HepG2 (cell line): ENCODE results near the gene ATP5MC2. TPM values are rescaled to one million over a fixed set of nuclear protein-coding genes. Genes with fewer than 3 reads are reported as not detected.

ENCODE experiments used
- ATAC-seq: fragments of 200-7000 bp; cut with Tn5 transposase; 3 replicates; pipeline ENCODE4 v1.9.1; 2020; ENCODE audit warnings: mild to moderate bottlenecking, moderate library complexity
- BruUV-seq: library from RNA; stranded (reverse); fragments of 400-500 nt; replicated peaks from 2 replicates; lab custom pipeline; 2021; lab: Mats Ljungman, UMichigan
- CTCF ChIA-PET: fragments of 300-600 bp; formaldehyde crosslinking; extraction: SDS; loops from one replicate; lab custom pipeline; 2021; ENCODE audit warnings: low total read pairs, inconsistent platforms, low intra/inter-chr PET ratio; lab: Yijun Ruan, JAX
- POLR2A ChIA-PET: fragments of 350-600 bp; sonication (Branson Sonifier 250); formaldehyde crosslinking; loops from one replicate; lab custom pipeline; 2020; ENCODE audit warnings: antibody characterized with exemption, inconsistent platforms; lab: Yijun Ruan, JAX
- DNase-seq: peaks from one replicate; pipeline ENCODE4 v3.0.0-alpha.2; 2015; ENCODE audit warnings: low spot score
- FAIRE-seq: peaks from 3 replicates; lab custom pipeline; 2011; peaks lifted over from hg19 to GRCh38; lab: Jason Lieb, UNC
- H2AFZ ChIP-seq: one replicate; pipeline ENCODE4 v1.6.1; 2011; ENCODE audit warnings: low read length, inconsistent platforms
- H3K27ac ChIP-seq: fragments of 300-600 bp; 3 replicates; pipeline ENCODE4 v1.8.0; 2011; ENCODE audit warnings: mixed run types, mild to moderate bottlenecking, mixed read lengths, low read length, inconsistent platforms; ENCODE audit not compliant: insufficient read depth; ENCODE audit errors: extremely low read length
- H3K27me3 ChIP-seq, 2 experiments: fragments of 200-600 bp in 1 of 2; 2 replicates in 1 of 2; 3 replicates in 1 of 2; pipeline versions ENCODE4 v1.6.0 to v1.8.0; 2011; ENCODE audit warnings: low read length in 2 of 2, mild to moderate bottlenecking in 2 of 2, moderate library complexity in 2 of 2, inconsistent platforms in 1 of 2; ENCODE audit not compliant: insufficient read depth in 2 of 2, control insufficient read depth in 1 of 2
- H3K36me3 ChIP-seq, 2 experiments: fragments of 200-600 bp in 1 of 2; replicated peaks in 1 of 2; 2 replicates in 1 of 2; 3 replicates in 1 of 2; pipeline versions ENCODE4 v1.5.1 to v1.8.0; 2011; ENCODE audit warnings: low read length in 2 of 2, inconsistent platforms in 1 of 2; ENCODE audit not compliant: insufficient read depth in 2 of 2, control insufficient read depth in 1 of 2
- H3K4me1 ChIP-seq: 2 replicates; pipeline ENCODE4 v1.5.1; 2012; ENCODE audit warnings: low read length, inconsistent platforms; ENCODE audit not compliant: insufficient read depth
- H3K4me2 ChIP-seq: 2 replicates; pipeline ENCODE4 v1.6.0; 2011; ENCODE audit warnings: low read depth, low read length, inconsistent platforms
- H3K4me3 ChIP-seq, 3 experiments: fragments of 200-600 bp in 1 of 3; sonication (generic), shearing (Covaris generic) in 1 of 3; replicated peaks in 1 of 3; 2 replicates each; pipeline ENCODE4 v1.5.1; 2011 to 2016; ENCODE audit warnings: low read length in 3 of 3, inconsistent platforms in 2 of 3, low read depth in 2 of 3, mild to moderate bottlenecking in 2 of 3, control low read depth in 1 of 3, mixed read lengths in 1 of 3; ENCODE audit not compliant: insufficient read depth in 1 of 3
- H3K79me2 ChIP-seq: one replicate; pipeline ENCODE4 v1.6.1; 2011; ENCODE audit warnings: low read length, inconsistent platforms; ENCODE audit not compliant: insufficient read depth
- H3K9ac ChIP-seq: 2 replicates; pipeline ENCODE4 v1.6.0; 2011; ENCODE audit warnings: mild to moderate bottlenecking, low read depth, low read length, inconsistent platforms; ENCODE audit not compliant: insufficient read depth
- H3K9me3 ChIP-seq: 2 replicates; pipeline ENCODE4 v1.5.1; 2012; ENCODE audit warnings: mild to moderate bottlenecking, low read length
- H4K20me1 ChIP-seq: 2 replicates; pipeline ENCODE4 v1.6.0; 2011; ENCODE audit warnings: inconsistent platforms, mild to moderate bottlenecking, low read length, moderate library complexity; ENCODE audit not compliant: insufficient read depth
- ADNP ChIP-seq: sonication (generic); formaldehyde crosslinking; IDR thresholded peaks from 2 replicates; pipeline ENCODE4 v1.4.0; 2020; ENCODE audit warnings: missing genetic modification reagents
- ATF7 ChIP-seq, 2 experiments: fragments of 450-650 bp in 1 of 2; sonication (generic) in 1 of 2; formaldehyde crosslinking in 1 of 2; IDR thresholded peaks; 2 replicates each; pipeline versions ENCODE4 v1.4.0 to v1.6.1; 2016 to 2020; ENCODE audit warnings: antibody characterized with exemption in 1 of 2, mild to moderate bottlenecking in 1 of 2, missing genetic modification reagents in 1 of 2
- CREM ChIP-seq, 2 experiments: sonication (generic) in 1 of 2; formaldehyde crosslinking in 1 of 2; IDR thresholded peaks; 2 replicates each; pipeline versions ENCODE4 v1.4.0 to v1.6.1; 2016 to 2020; ENCODE audit warnings: antibody characterized with exemption in 1 of 2, mild to moderate bottlenecking in 1 of 2, missing genetic modification reagents in 1 of 2
- KDM5A ChIP-seq: fragments of 200-600 bp; sonication (generic); IDR thresholded peaks from 2 replicates; pipeline ENCODE4 v1.7.0; 2018; ENCODE audit warnings: antibody characterized with exemption, mild to moderate bottlenecking, low read length, borderline replicate concordance
- MAFG ChIP-seq: sonication (generic); formaldehyde crosslinking; IDR thresholded peaks from 2 replicates; pipeline ENCODE4 v1.5.1; 2020; ENCODE audit warnings: mild to moderate bottlenecking, missing genetic modification reagents
- NR2F6 ChIP-seq, 2 experiments: IDR thresholded peaks; 2 replicates each; pipeline ENCODE4 v1.6.1; 2016; ENCODE audit warnings: antibody characterized with exemption in 1 of 2, mild to moderate bottlenecking in 1 of 2
- SMARCE1 ChIP-seq: fragments of 450-650 bp; IDR thresholded peaks from 2 replicates; pipeline ENCODE4 v1.6.1; 2017; ENCODE audit warnings: borderline replicate concordance
- ZBTB25 ChIP-seq: IDR thresholded peaks from 2 replicates; pipeline ENCODE4 v1.6.1; 2018; ENCODE audit warnings: missing genetic modification reagents
- ZBTB4 ChIP-seq: sonication (generic); formaldehyde crosslinking; IDR thresholded peaks from 2 replicates; pipeline ENCODE4 v1.4.0; 2020; ENCODE audit warnings: missing genetic modification reagents, mild to moderate bottlenecking, borderline replicate concordance
- ZNF430 ChIP-seq: sonication (generic); formaldehyde crosslinking; IDR thresholded peaks from 2 replicates; pipeline ENCODE4 v1.9.0; 2021; ENCODE audit warnings: mild to moderate bottlenecking, missing genetic modification reagents
- ZNF746 ChIP-seq: sonication (generic); formaldehyde crosslinking; IDR thresholded peaks from 2 replicates; pipeline ENCODE4 v1.8.0; 2022; ENCODE audit warnings: mild to moderate bottlenecking, missing genetic modification reagents
- ZXDC ChIP-seq: sonication (generic); formaldehyde crosslinking; IDR thresholded peaks from 2 replicates; pipeline ENCODE4 v1.5.0; 2020; ENCODE audit warnings: mild to moderate bottlenecking, missing genetic modification reagents
- WGBS: methylation state at CpG from one replicate; pipeline ENCODE4 v1.1.6; 2017; ENCODE audit warnings: low lambda C conversion rate; 5-methylcytosine and 5-hydroxymethylcytosine counted together
- in situ Hi-C: cut with HindIII; loops from 2 replicates; pipeline ENCODE4 v1.10.0; 2017; ENCODE audit warnings: low pct_unique_long_range_greater_than_20kb; ENCODE audit not compliant: extremely low pct_ligation_motif_present
- intact Hi-C: fragments of 100-400 bp; cut with micrococcal nuclease; formaldehyde crosslinking; loops from one replicate; pipeline ENCODE4 v1.10.0; 2022; ENCODE audit not compliant: unreplicated experiment
- polyA plus RNA-seq, 8 experiments: library from polyadenylated mRNA; depleted of rRNA in 3 of 8; stranded (reverse) in 7 of 8; unstranded in 1 of 8; fragments of >200 nt; fragmentation: Illumina TruSeq in 4 of 8; extraction: Trizol in 4 of 8; gene quantifications; 2 replicates each; pipeline versions ENCODE4 v1.2.1 to v1.2.3, GENCODE V29; 2011 to 2016; ENCODE audit warnings: low read depth in 4 of 8, missing spikeins in 1 of 8, mixed read lengths in 1 of 8; ENCODE audit not compliant: insufficient read depth in 1 of 8
- total RNA-seq, 5 experiments: library from RNA; depleted of rRNA; stranded (reverse); fragments of >200 nt; fragmentation: Illumina TruSeq; extraction: Trizol; gene quantifications; 2 replicates each; pipeline ENCODE4 v1.2.3, GENCODE V29; 2016; ENCODE audit warnings: low read depth in 1 of 5

Gene ATP5MC2
- total and polyA plus RNA-seq, 2 of the 13 experiments (the other 11 are each of a cell fraction or from before 2014, with no cell fraction given), result 230 to 257 TPM

- ATAC-seq, result no peak
- no peak for FAIRE-seq
- H3K79me2 ChIP-seq, result no peaks in the 10 kb centered on the region
- ChIA-PET POLR2A (interaction anchor here (1.7 kb wide), 1 partner anchor 15 kb away, joined by 8 read pairs; no protein-coding TSS in a partner anchor), CTCF (no interaction called here)
- no peaks in the 10 kb centered on the region for H3K36me3 ChIP-seq
- TF ChIP-seq ZBTB4 (CRISPR knock-in tag) (no peak), ZXDC (CRISPR knock-in tag) (no peak), ZBTB25 (no peak), CREM (IDR thresholded peaks at IDR 0.05) (no peak), CREM (CRISPR knock-in tag; IDR thresholded peaks at IDR 0.05) (no peak), KDM5A (no peak), ADNP (CRISPR knock-in tag) (no peak), MAFG (no peak), ZNF430 (CRISPR knock-in tag) (no peak), NR2F6 (IDR thresholded peaks at IDR 0.05) (no peak), NR2F6 (CRISPR knock-in tag; IDR thresholded peaks at IDR 0.05) (no peak), ZNF746 (CRISPR knock-in tag) (no peak), SMARCE1 (no peak), ATF7 (IDR thresholded peaks at IDR 0.05) (no peak), ATF7 (CRISPR knock-in tag; IDR thresholded peaks at IDR 0.05) (no peak)
- H3K4me2 ChIP-seq, result no peak overlapping the region
- no peaks in the 10 kb centered on the region for H3K27me3 ChIP-seq
- peaks cover 6% of the 10 kb centered on the region for H3K4me1 ChIP-seq
- no TSS peak for BruUV-seq
- H3K4me3 ChIP-seq, result no peak overlapping the region
- DNase-seq, result no peak
- intact Hi-C loops (loop anchor here (5.0 kb wide), 1 partner anchor 34 kb away; the partner anchor contains the start of gene ATP5MC2), in situ Hi-C loops (no loop called here)
- no peaks in the 10 kb centered on the region for H4K20me1 ChIP-seq
- no peaks in the 10 kb centered on the region for H3K9me3 ChIP-seq
- no peak overlapping the region for H2AFZ ChIP-seq
- H3K9ac ChIP-seq, result no peak overlapping the region
- no peak overlapping the region for H3K27ac ChIP-seq
- 50% methylated on average over 5 of the region's 5 CpGs for WGBS
These were observed 32.5 kb downstream of the ATP5MC2 start for GRCh38 chr12:53643232-53643979.
